Activated naive CD4-positive, alpha-beta T cell (primary cell): ENCODE results near the gene TRIM42.

ENCODE experiments used
- DNase-seq, 4 experiments: peaks; one replicate each; lab custom pipeline; 2025; lab: John Stamatoyannopoulos, UW

The TRIM42 gene

GRCh38 chr3:140677764-140678163 is at the start of gene TRIM42:
TRIM42 (plus strand) TSS chr3:140678064; CDS start chr3:140678230, 166 bp downstream.
- no peak for DNase-seq

GRCh38 chr3:140628606-140629005 is 49.3 kb upstream of the TRIM42 start:
- no peak for DNase-seq

- no peak for DNase-seq
These were observed 48.3 kb upstream of the TRIM42 start for GRCh38 chr3:140629357-140630137.

- DNase-seq: no peak
These were observed 47.5 kb upstream of the TRIM42 start for GRCh38 chr3:140630366-140630765.

- no peak for DNase-seq
These were observed 47.0 kb upstream of the TRIM42 start for GRCh38 chr3:140630866-140631265.

GRCh38 chr3:140635276-140635675 is 42.6 kb upstream of the TRIM42 start:
- no peak for DNase-seq

- DNase-seq: no peak
These were observed 41.3 kb upstream of the TRIM42 start for GRCh38 chr3:140636406-140637138.

GRCh38 chr3:140651287-140651686 is 26.6 kb upstream of the TRIM42 start:
- no peak for DNase-seq

- DNase-seq: no peak
These were observed 22.2 kb upstream of the TRIM42 start for GRCh38 chr3:140655678-140656077.

- no peak for DNase-seq
These were observed 13.8 kb upstream of the TRIM42 start for GRCh38 chr3:140664111-140664510.

GRCh38 chr3:140682586-140682985 is 4.7 kb downstream of the TRIM42 start:
- DNase-seq: no peak

GRCh38 chr3:140686128-140686527 is 8.3 kb downstream of the TRIM42 start:
- no peak for DNase-seq

GRCh38 chr3:140686948-140687347 is 9.1 kb downstream of the TRIM42 start:
- no peak for DNase-seq

GRCh38 chr3:140695361-140696061 is 17.6 kb downstream of the TRIM42 start:
- no peak for DNase-seq

GRCh38 chr3:140699516-140700231 is 21.8 kb downstream of the TRIM42 start:
- DNase-seq: no peak

- DNase-seq: no peak
These were observed 24.4 kb downstream of the TRIM42 start for GRCh38 chr3:140702281-140702680.

- no peak for DNase-seq
These were observed 25.6 kb downstream of the TRIM42 start for GRCh38 chr3:140703496-140703895.

- DNase-seq: no peak
These were observed 26.9 kb downstream of the TRIM42 start for GRCh38 chr3:140704733-140705132.

- no peak for DNase-seq
These were observed 28.1 kb downstream of the TRIM42 start for GRCh38 chr3:140705954-140706353.

GRCh38 chr3:140706360-140706759 is 28.5 kb downstream of the TRIM42 start:
- no peak for DNase-seq

- no peak for DNase-seq
These were observed 31.0 kb downstream of the TRIM42 start for GRCh38 chr3:140708815-140709214.

GRCh38 chr3:140709751-140710150 is 31.9 kb downstream of the TRIM42 start:
- no peak for DNase-seq
